Gastroesophageal sphincter (tissue), 2 donors: ENCODE measurements around the gene MYO1D.

Experiments used
- POLR2A ChIP-seq, 2 donors: fragments of 450-650 bp; IDR thresholded peaks; one replicate each; pipeline ENCODE4 v1.6.1; 2017; ENCODE audit warnings: antibody characterized with exemption in 2 of 2, mild to moderate bottlenecking in 2 of 2, moderate library complexity in 1 of 2
- POLR2AphosphoS5 ChIP-seq: sonication (generic); formaldehyde crosslinking; IDR thresholded peaks from one replicate; pipeline ENCODE4 v1.6.1; 2017; ENCODE audit warnings: antibody characterized with exemption

- TF ChIP-seq POLR2AphosphoS5 (no peak), POLR2A (IDR thresholded peaks at IDR 0.05) (no peak)
Measured at GRCh38 chr17:32565401-32565800, 311.5 kb downstream of the MYO1D start.
